Activated CD4-positive, alpha-beta T cell treated with anti-CD3 and anti-CD28 coated beads, Interleukin-2, amount 10 ng/mL, durations not matched to agents 24 days and 14 days (primary cell): ENCODE measurements around the gene FRA10AC1. TPM values are rescaled to one million over a fixed set of nuclear protein-coding genes. Genes with fewer than 3 reads are reported as not detected.

ENCODE experiments used
- DNase-seq: peaks from one replicate; pipeline ENCODE4 v3.0.0; 2022
- H3K27ac Mint-ChIP-seq: one replicate; pipeline ENCODE4 v1.8.0; 2022; ENCODE audit warnings: mild to moderate bottlenecking, mixed read lengths
- H3K27me3 Mint-ChIP-seq: one replicate; pipeline ENCODE4 v1.8.0; 2022; ENCODE audit warnings: mixed read lengths
- H3K36me3 Mint-ChIP-seq: one replicate; pipeline ENCODE4 v1.8.0; 2022; ENCODE audit warnings: low read depth, mild to moderate bottlenecking, mixed read lengths
- H3K4me1 Mint-ChIP-seq: one replicate; pipeline ENCODE4 v1.8.0; 2021; ENCODE audit warnings: mixed read lengths
- H3K4me3 Mint-ChIP-seq: one replicate; pipeline ENCODE4 v1.8.0; 2022; ENCODE audit warnings: mild to moderate bottlenecking, moderate library complexity, mixed read lengths
- H3K9me3 Mint-ChIP-seq: one replicate; pipeline ENCODE4 v1.8.0; 2021; ENCODE audit warnings: mixed read lengths
- intact Hi-C: fragments of 100-400 bp; cut with micrococcal nuclease; formaldehyde crosslinking; loops from one replicate; pipeline ENCODE4 v1.15.1; 2023
- total RNA-seq: library from RNA; stranded (reverse); gene quantifications from 2 replicates; pipeline ENCODE4 v1.2.3, GENCODE V29; 2022

Gene FRA10AC1
- total RNA-seq, 1 donor from 2014 or later, result 22.5 TPM

- intact Hi-C loops, result no loop called here
These were observed 62.6 kb downstream of the FRA10AC1 start for GRCh38 chr10:93639791-93640190.

GRCh38 chr10:93630625-93631557 lies 71.5 kb downstream of the FRA10AC1 start:
- H3K27ac Mint-ChIP-seq, result no peak overlapping the region
- H3K36me3 Mint-ChIP-seq, result no peaks in the 10 kb centered on the region
- H3K9me3 Mint-ChIP-seq, result no peaks in the 10 kb centered on the region
- no peak for DNase-seq
- no peak overlapping the region for H3K4me3 Mint-ChIP-seq
- H3K4me1 Mint-ChIP-seq, result no peaks in the 10 kb centered on the region
- H3K27me3 Mint-ChIP-seq, result peaks cover 7% of the 10 kb centered on the region
- intact Hi-C loops, result no loop called here

More at GRCh38 chr10:93639791-93640190, 62.6 kb downstream of the FRA10AC1 start:
- H3K4me1 Mint-ChIP-seq, result no peaks in the 10 kb centered on the region
- no peak for DNase-seq
- no peaks in the 10 kb centered on the region for H3K9me3 Mint-ChIP-seq
- no peak overlapping the region for H3K27ac Mint-ChIP-seq
- no peak overlapping the region for H3K4me3 Mint-ChIP-seq
- H3K27me3 Mint-ChIP-seq, result peaks cover 9% of the 10 kb centered on the region
- no peaks in the 10 kb centered on the region for H3K36me3 Mint-ChIP-seq

GRCh38 chr10:93629647-93630305 lies 72.6 kb downstream of the FRA10AC1 start:
- H3K9me3 Mint-ChIP-seq, result no peaks in the 10 kb centered on the region
- H3K27ac Mint-ChIP-seq, result no peak overlapping the region
- no peak for DNase-seq
- intact Hi-C loops, result no loop called here
- H3K4me1 Mint-ChIP-seq, result no peaks in the 10 kb centered on the region
- no peak overlapping the region for H3K4me3 Mint-ChIP-seq
- peaks cover 11% of the 10 kb centered on the region for H3K27me3 Mint-ChIP-seq
- no peaks in the 10 kb centered on the region for H3K36me3 Mint-ChIP-seq

DNA sequence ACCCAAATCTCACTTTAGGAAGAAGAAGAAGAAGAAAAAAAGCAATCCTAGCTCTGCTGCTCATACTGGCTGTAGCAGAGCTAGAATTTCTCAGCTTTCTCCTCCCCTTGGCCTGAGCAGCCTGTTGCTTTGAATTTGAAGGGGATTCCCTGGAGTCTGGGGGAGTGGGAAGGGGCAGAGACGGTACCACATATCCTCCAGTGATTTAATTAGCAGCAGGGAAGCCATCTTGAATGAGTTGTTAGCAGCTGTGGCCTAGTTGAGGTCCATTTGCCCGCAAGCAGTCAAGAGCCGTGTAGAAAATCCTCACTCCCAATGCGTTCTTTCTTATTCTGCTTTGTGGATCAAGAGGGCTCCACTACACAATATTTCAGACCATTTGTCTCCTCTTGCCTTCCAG lies 73.5 kb downstream of the FRA10AC1 start:
- DNase-seq, result no peak
- Mint-ChIP-seq H3K9me3 (no peaks in the 10 kb centered on the region), H3K4me1 (no peaks in the 10 kb centered on the region), H3K27me3 (peaks cover 13% of the 10 kb centered on the region), H3K27ac (no peak overlapping the region), H3K4me3 (no peak overlapping the region), H3K36me3 (no peaks in the 10 kb centered on the region)
- intact Hi-C loops, result no loop called here

DNA sequence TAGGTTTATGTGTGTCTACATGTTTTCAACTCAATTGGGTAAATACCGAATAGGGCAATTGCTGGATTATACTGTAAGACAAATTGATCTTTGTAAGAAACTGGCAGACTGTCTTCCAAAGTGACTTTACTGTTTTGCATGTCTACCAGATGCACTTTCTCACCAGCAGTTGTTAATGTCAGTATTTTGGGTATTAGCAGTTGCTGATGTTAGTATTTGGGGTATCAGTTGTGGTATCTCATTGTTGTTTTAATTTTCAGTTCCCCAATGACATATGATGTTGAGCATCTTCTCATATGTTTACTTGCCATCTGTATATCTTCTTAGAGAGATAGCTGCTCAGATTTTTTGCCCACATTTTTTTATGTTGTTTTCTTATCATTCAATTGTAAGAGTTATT lies 79.5 kb downstream of the FRA10AC1 start:
- Mint-ChIP-seq H3K4me3 (no peak overlapping the region), H3K4me1 (no peaks in the 10 kb centered on the region), H3K27me3 (peaks cover 21% of the 10 kb centered on the region), H3K36me3 (no peaks in the 10 kb centered on the region), H3K9me3 (no peaks in the 10 kb centered on the region), H3K27ac (no peak overlapping the region)
- intact Hi-C loops, result no loop called here
- no peak for DNase-seq

- Mint-ChIP-seq H3K27ac (no peak overlapping the region), H3K27me3 (peaks cover 23% of the 10 kb centered on the region), H3K4me1 (peaks cover 2% of the 10 kb centered on the region), H3K36me3 (no peaks in the 10 kb centered on the region), H3K4me3 (no peak overlapping the region), H3K9me3 (no peaks in the 10 kb centered on the region)
- intact Hi-C loops, result no loop called here
- DNase-seq, result no peak
These were observed 81.5 kb downstream of the FRA10AC1 start for GRCh38 chr10:93620925-93621324.

Other genes with a start within 250 kb of the FRA10AC1 start
- gene MYOF, start 220.3 kb downstream of the FRA10AC1 start, total RNA-seq, result 23.8 and 25.4 TPM in 2 replicates
- 58.5 and 59.3 TPM in 2 replicates for gene CEP55, start 206.0 kb downstream of the FRA10AC1 start, total RNA-seq
- gene FFAR4, start 135.9 kb downstream of the FRA10AC1 start, total RNA-seq, result not detected in 2 replicates
- not detected in 2 replicates for gene RBP4, start 101.4 kb downstream of the FRA10AC1 start, total RNA-seq
- not detected in 2 replicates for gene PDE6C, start 90.1 kb downstream of the FRA10AC1 start, total RNA-seq
- gene LGI1, start 55.3 kb upstream of the FRA10AC1 start, total RNA-seq, result not detected in 2 replicates
- 6.3 and 6.4 TPM in 2 replicates for gene SLC35G1, start 191.4 kb upstream of the FRA10AC1 start, total RNA-seq